ENCODE measurements around the gene FUNDC1. TPM values are rescaled to one million over a fixed set of nuclear protein-coding genes. Genes with fewer than 3 reads are reported as not detected.
"Not testable (repeated sequence)": the region's sequence is repeated elsewhere in the genome, so short reads cannot be mapped to it uniquely, and the experiment has no call there.

Gene FUNDC1
- 24.8 TPM for polyA plus RNA-seq (2013, experiment 1 of 4)
- polyA plus RNA-seq (2013, experiment 2 of 4): 24.8 TPM
- polyA plus RNA-seq (2013, experiment 3 of 4): 23.7 TPM
- 24.0 TPM for polyA plus RNA-seq (2013, experiment 4 of 4)

- Histone ChIP-seq H3K9me3 (ENCODE audit: control insufficient read depth, low read length) (no peaks in the 10 kb centered on the region), H3K36me3 (ENCODE audit: control insufficient read depth, insufficient read depth, low read length) (no peaks in the 10 kb centered on the region), H3K4me3 (ENCODE audit: insufficient read depth, low read depth, low read length) (peak within 1 kb of the TSS; percentile 58), H3K4me1 (ENCODE audit: control insufficient read depth, insufficient read depth, low read length) (no peaks in the 10 kb centered on the region), H3K27me3 (ENCODE audit: control insufficient read depth, insufficient read depth, low read length, poor library complexity, severe bottlenecking) (no peaks in the 10 kb centered on the region), H3K27ac (ENCODE audit: insufficient read depth, low read depth, low read length, poor library complexity, severe bottlenecking) (no peak within 1 kb of the TSS)
- WGBS, 2 experiments: 0 to 2% methylated on average over 33 to 35 of the region's 35 CpGs
These were observed at the start of gene FUNDC1 for GRCh38 chrX:44542567-44543325. TSS of gene FUNDC1 (minus strand) at chrX:44542859. CDS start at chrX:44542832, 27 bp downstream.

- Histone ChIP-seq H3K27me3 (ENCODE audit: control insufficient read depth, insufficient read depth, low read length, poor library complexity, severe bottlenecking) (no peaks in the 10 kb centered on the region), H3K4me1 (ENCODE audit: control insufficient read depth, insufficient read depth, low read length) (no peaks in the 10 kb centered on the region), H3K27ac (ENCODE audit: insufficient read depth, low read depth, low read length, poor library complexity, severe bottlenecking) (no peak overlapping the region), H3K9me3 (ENCODE audit: control insufficient read depth, low read length) (no peaks in the 10 kb centered on the region), H3K36me3 (ENCODE audit: control insufficient read depth, insufficient read depth, low read length) (no peaks in the 10 kb centered on the region), H3K4me3 (ENCODE audit: insufficient read depth, low read depth, low read length) (no peak overlapping the region)
- 89 to 98% methylated on average over 3 of the region's 3 CpGs for WGBS, 2 experiments
These were observed 43.2 kb upstream of the FUNDC1 start for GRCh38 chrX:44585866-44586265.

- H3K9me3 ChIP-seq (ENCODE audit: control insufficient read depth, low read length): no peaks in the 10 kb centered on the region
- H3K27me3 ChIP-seq (ENCODE audit: control insufficient read depth, insufficient read depth, low read length, poor library complexity, severe bottlenecking): no peaks in the 10 kb centered on the region
- no peak overlapping the region for H3K27ac ChIP-seq (ENCODE audit: insufficient read depth, low read depth, low read length, poor library complexity, severe bottlenecking)
- WGBS, 2 experiments: 80 to 100% methylated on average over 1 of the region's 3 CpGs
- no peaks in the 10 kb centered on the region for H3K4me1 ChIP-seq (ENCODE audit: control insufficient read depth, insufficient read depth, low read length)
- no peak overlapping the region for H3K4me3 ChIP-seq (ENCODE audit: insufficient read depth, low read depth, low read length)
- H3K36me3 ChIP-seq (ENCODE audit: control insufficient read depth, insufficient read depth, low read length): no peaks in the 10 kb centered on the region
These were observed 37.8 kb upstream of the FUNDC1 start for GRCh38 chrX:44580466-44580865.

GRCh38 chrX:44572340-44572938 is 29.8 kb upstream of the FUNDC1 start:
- no peak overlapping the region for H3K4me3 ChIP-seq (ENCODE audit: insufficient read depth, low read depth, low read length)
- no peaks in the 10 kb centered on the region for H3K36me3 ChIP-seq (ENCODE audit: control insufficient read depth, insufficient read depth, low read length)
- no peaks in the 10 kb centered on the region for H3K4me1 ChIP-seq (ENCODE audit: control insufficient read depth, insufficient read depth, low read length)
- H3K9me3 ChIP-seq (ENCODE audit: control insufficient read depth, low read length): no peaks in the 10 kb centered on the region
- no peaks in the 10 kb centered on the region for H3K27me3 ChIP-seq (ENCODE audit: control insufficient read depth, insufficient read depth, low read length, poor library complexity, severe bottlenecking)
- no peak overlapping the region for H3K27ac ChIP-seq (ENCODE audit: insufficient read depth, low read depth, low read length, poor library complexity, severe bottlenecking)
- WGBS, 2 experiments: 90 to 94% methylated on average over 3 of the region's 4 CpGs

GRCh38 chrX:44570522-44570921 is 27.9 kb upstream of the FUNDC1 start:
- H3K4me1 ChIP-seq (ENCODE audit: control insufficient read depth, insufficient read depth, low read length): no peaks in the 10 kb centered on the region
- no peak overlapping the region for H3K4me3 ChIP-seq (ENCODE audit: insufficient read depth, low read depth, low read length)
- 93 to 97% methylated on average over 1 to 2 of the region's 2 CpGs for WGBS, 2 experiments
- no peaks in the 10 kb centered on the region for H3K27me3 ChIP-seq (ENCODE audit: control insufficient read depth, insufficient read depth, low read length, poor library complexity, severe bottlenecking)
- H3K9me3 ChIP-seq (ENCODE audit: control insufficient read depth, low read length): no peaks in the 10 kb centered on the region
- H3K36me3 ChIP-seq (ENCODE audit: control insufficient read depth, insufficient read depth, low read length): no peaks in the 10 kb centered on the region
- H3K27ac ChIP-seq (ENCODE audit: insufficient read depth, low read depth, low read length, poor library complexity, severe bottlenecking): no peak overlapping the region

DNA sequence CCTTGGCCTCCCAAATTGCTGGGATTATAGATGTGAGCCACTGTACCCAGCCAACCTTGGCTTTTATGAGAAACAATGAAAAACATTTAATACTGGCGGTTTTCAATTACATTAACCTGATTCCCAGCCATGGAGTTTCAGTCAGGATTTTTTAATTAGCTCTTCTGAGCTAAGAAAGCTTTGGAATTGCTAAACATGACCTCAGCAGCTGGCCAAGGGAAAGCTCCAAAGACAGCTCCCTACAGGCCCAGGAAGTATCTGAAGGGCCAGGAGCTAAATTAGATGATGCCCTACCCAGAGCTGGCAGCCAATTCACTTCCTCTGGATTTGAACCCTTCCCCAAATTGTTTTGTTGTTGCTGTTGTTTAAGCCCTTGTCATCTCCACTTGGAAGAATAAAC is 26.5 kb upstream of the FUNDC1 start:
- WGBS, 2 experiments: 81 to 82% methylated on average over 1 of the region's 1 CpG
- Histone ChIP-seq H3K4me3 (ENCODE audit: insufficient read depth, low read depth, low read length) (no peak overlapping the region), H3K4me1 (ENCODE audit: control insufficient read depth, insufficient read depth, low read length) (no peaks in the 10 kb centered on the region), H3K27me3 (ENCODE audit: control insufficient read depth, insufficient read depth, low read length, poor library complexity, severe bottlenecking) (no peaks in the 10 kb centered on the region), H3K9me3 (ENCODE audit: control insufficient read depth, low read length) (no peaks in the 10 kb centered on the region), H3K27ac (ENCODE audit: insufficient read depth, low read depth, low read length, poor library complexity, severe bottlenecking) (no peak overlapping the region), H3K36me3 (ENCODE audit: control insufficient read depth, insufficient read depth, low read length) (no peaks in the 10 kb centered on the region)

- no peaks in the 10 kb centered on the region for H3K9me3 ChIP-seq (ENCODE audit: control insufficient read depth, low read length)
- no peaks in the 10 kb centered on the region for H3K36me3 ChIP-seq (ENCODE audit: control insufficient read depth, insufficient read depth, low read length)
- H3K27ac ChIP-seq (ENCODE audit: insufficient read depth, low read depth, low read length, poor library complexity, severe bottlenecking): no peak overlapping the region
- H3K4me1 ChIP-seq (ENCODE audit: control insufficient read depth, insufficient read depth, low read length): no peaks in the 10 kb centered on the region
- 88 to 91% methylated on average over 2 of the region's 3 CpGs for WGBS, 2 experiments
- no peaks in the 10 kb centered on the region for H3K27me3 ChIP-seq (ENCODE audit: control insufficient read depth, insufficient read depth, low read length, poor library complexity, severe bottlenecking)
- no peak overlapping the region for H3K4me3 ChIP-seq (ENCODE audit: insufficient read depth, low read depth, low read length)
These were observed 25.5 kb upstream of the FUNDC1 start for GRCh38 chrX:44568196-44568595.

DNA sequence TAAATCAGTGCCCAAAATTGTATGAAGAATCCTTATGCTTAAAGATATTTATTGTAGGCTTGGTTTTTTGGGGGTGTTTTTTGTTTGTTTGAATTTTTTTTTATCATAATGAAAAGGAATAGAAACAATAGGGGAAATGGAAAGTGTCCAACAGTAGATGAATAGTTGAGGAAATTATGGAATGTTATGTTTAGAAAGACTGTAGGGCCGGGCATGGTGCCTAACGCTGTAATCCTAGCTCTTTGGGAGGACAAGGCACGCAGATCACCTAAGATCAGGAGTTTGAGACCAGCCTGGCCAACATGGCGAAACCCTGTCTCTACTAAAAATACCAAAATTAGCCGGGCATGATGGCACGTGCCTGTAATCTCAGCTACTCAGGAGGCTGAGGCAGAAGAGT is 19.2 kb upstream of the FUNDC1 start:
- H3K27ac ChIP-seq (ENCODE audit: insufficient read depth, low read depth, low read length, poor library complexity, severe bottlenecking); H3K4me3 ChIP-seq (ENCODE audit: insufficient read depth, low read depth, low read length); H3K9me3 ChIP-seq (ENCODE audit: control insufficient read depth, low read length); H3K27me3 ChIP-seq (ENCODE audit: control insufficient read depth, insufficient read depth, low read length, poor library complexity, severe bottlenecking); H3K36me3 ChIP-seq (ENCODE audit: control insufficient read depth, insufficient read depth, low read length); H3K4me1 ChIP-seq (ENCODE audit: control insufficient read depth, insufficient read depth, low read length): not testable (repeated sequence)
- 92 to 94% methylated on average over 6 of the region's 6 CpGs for WGBS, 2 experiments

GRCh38 chrX:44550563-44550962 is 7.9 kb upstream of the FUNDC1 start:
- H3K9me3 ChIP-seq (ENCODE audit: control insufficient read depth, low read length): no peaks in the 10 kb centered on the region
- no peaks in the 10 kb centered on the region for H3K27me3 ChIP-seq (ENCODE audit: control insufficient read depth, insufficient read depth, low read length, poor library complexity, severe bottlenecking)
- 93 to 100% methylated on average over 2 to 5 of the region's 5 CpGs for WGBS, 2 experiments
- H3K27ac ChIP-seq (ENCODE audit: insufficient read depth, low read depth, low read length, poor library complexity, severe bottlenecking): no peak overlapping the region
- H3K36me3 ChIP-seq (ENCODE audit: control insufficient read depth, insufficient read depth, low read length): no peaks in the 10 kb centered on the region
- no peak overlapping the region for H3K4me3 ChIP-seq (ENCODE audit: insufficient read depth, low read depth, low read length)
- no peaks in the 10 kb centered on the region for H3K4me1 ChIP-seq (ENCODE audit: control insufficient read depth, insufficient read depth, low read length)

DNA sequence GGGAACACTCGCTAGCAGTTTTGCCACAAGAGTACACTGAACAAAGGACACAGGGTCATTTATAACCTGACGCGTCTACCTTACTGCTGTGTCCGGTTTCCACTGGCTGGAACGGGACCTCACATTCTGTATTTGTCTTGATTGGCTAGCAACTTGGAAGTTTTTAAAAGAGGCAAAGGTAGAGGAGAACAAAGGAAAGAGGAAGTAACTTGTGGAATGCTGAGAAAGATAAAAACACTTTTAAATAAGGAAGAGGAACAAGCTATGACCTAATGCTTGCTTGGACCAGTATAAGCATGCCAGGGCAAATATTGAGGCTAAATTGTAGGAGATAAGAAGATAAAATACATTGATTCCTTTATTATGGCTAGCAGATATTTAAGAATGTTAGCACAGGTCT is 2.8 kb upstream of the FUNDC1 start:
- H3K4me3 ChIP-seq (ENCODE audit: insufficient read depth, low read depth, low read length); H3K27me3 ChIP-seq (ENCODE audit: control insufficient read depth, insufficient read depth, low read length, poor library complexity, severe bottlenecking); H3K27ac ChIP-seq (ENCODE audit: insufficient read depth, low read depth, low read length, poor library complexity, severe bottlenecking); H3K36me3 ChIP-seq (ENCODE audit: control insufficient read depth, insufficient read depth, low read length); H3K4me1 ChIP-seq (ENCODE audit: control insufficient read depth, insufficient read depth, low read length); H3K9me3 ChIP-seq (ENCODE audit: control insufficient read depth, low read length): not testable (repeated sequence)
- 93 to 95% methylated on average over 5 of the region's 5 CpGs for WGBS, 2 experiments
